NAMALWA (cell line): ENCODE results near the gene CAMSAP1.

Experiments used
- DNase-seq: peaks from one replicate; pipeline ENCODE4 v3.0.0-alpha.2; 2015; ENCODE audit warnings: low spot score

The CAMSAP1 gene

GRCh38 chr9:135939351-135940265 lies 32.3 kb upstream of the CAMSAP1 start:
- DNase-seq: no peak

GRCh38 chr9:135937521-135938489 lies 30.5 kb upstream of the CAMSAP1 start:
- no peak for DNase-seq

DNA sequence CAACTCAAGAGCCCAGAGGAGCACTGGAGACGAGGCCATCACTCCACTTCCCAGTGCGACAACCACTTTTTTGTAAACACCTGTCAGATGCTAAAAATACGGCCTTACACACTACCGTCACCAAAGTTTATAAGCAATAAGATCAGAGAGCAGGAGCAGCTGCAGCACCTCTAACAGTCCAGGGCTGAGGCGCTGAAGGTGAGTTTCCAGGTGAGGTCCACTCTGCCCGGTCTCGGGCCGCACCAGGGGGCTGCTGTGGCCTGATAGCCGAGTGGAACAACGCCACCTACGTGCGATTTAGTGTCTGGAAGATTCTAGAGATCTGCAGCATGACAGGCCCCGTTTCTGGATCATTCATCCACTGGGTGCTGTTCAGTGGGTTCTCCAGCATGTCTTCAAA lies 25.8 kb upstream of the CAMSAP1 start:
- DNase-seq: no peak

DNA sequence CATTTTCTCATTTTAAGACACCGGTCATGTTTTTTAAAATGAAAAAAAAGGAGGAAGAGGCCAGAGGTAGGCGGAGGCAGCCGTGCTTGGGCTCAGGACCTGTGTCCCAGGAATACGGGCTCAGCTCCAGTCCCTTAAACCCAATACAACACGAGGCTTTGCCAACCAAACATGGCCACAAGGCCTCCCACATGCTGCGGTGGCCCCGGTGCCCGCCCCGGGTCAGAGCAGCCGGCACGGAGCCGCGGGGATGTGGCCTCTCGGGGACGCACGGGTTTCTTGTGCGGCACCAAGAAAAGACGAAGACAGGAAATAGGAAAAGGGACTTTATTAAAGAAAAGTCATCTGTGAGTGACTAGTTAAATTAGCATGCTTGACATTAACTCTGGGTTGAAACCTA lies 25.3 kb upstream of the CAMSAP1 start:
- no peak for DNase-seq

DNA sequence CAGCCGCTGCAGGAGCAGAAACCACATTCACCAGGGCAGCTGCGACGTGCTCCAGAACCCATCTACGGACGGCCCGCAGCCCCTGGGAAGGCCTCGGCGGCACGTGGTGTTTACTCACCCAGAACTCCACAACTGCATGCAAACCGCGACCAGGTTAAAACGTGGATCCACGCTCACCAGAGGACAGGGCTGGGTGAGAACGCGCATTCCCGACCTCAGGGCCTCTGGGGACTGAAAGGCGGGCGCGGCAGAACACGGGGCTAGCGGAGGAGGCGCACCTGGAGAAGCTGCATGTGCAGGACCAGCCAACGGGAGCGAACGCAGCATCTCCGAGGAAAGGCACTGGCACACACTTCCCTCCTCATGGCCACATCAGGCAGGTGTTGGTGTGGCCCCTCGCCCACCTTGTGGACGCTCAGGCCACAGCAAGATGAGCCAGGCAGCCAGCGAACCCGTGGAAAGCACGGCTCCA lies 24.0 kb upstream of the CAMSAP1 start:
- DNase-seq: no peak

- DNase-seq: no peak
Observed at GRCh38 chr9:135930446-135931345, 23.4 kb upstream of the CAMSAP1 start.

GRCh38 chr9:135929656-135930445 lies 22.5 kb upstream of the CAMSAP1 start:
- DNase-seq: no peak

- DNase-seq: no peak
Observed at GRCh38 chr9:135928731-135929655, 21.6 kb upstream of the CAMSAP1 start.

DNA sequence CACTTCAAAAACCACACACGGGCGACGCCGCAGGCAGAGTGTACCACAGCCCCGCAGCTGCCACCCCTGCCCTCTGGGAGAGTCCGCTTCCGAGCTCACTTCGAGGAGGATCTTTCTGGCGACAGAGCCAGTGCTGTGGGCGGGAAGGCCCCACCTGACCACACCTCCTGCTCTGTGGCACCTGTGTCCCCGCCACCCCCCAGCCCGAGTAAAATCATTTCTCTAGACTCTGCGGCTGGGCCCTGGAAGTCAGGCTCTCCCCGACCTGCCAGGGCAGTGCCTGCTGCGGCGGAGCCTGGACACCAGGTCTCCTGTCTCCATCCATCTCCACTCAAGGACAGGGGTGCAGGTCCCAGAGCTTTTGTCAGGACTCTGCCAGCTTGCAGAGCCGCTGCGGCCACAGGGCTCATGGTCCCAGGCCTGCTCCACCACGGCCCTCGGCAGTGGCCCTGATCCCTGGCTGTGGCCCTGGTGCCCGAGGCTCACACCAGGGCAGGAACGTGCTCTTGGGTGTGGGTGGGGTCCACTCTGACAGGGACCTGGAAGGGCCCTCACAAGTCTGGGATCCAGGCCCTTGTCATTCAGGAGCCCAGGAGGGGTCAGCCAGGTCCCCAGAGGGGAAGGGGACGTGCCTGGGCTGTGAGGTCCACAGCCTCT lies 20.9 kb upstream of the CAMSAP1 start:
- DNase-seq: no peak

GRCh38 chr9:135927195-135928013 lies 20.1 kb upstream of the CAMSAP1 start:
- DNase-seq: no peak

- no peak for DNase-seq
Observed at GRCh38 chr9:135926402-135927194, 19.3 kb upstream of the CAMSAP1 start.

GRCh38 chr9:135925496-135926133 lies 18.3 kb upstream of the CAMSAP1 start:
- DNase-seq: no peak

DNA sequence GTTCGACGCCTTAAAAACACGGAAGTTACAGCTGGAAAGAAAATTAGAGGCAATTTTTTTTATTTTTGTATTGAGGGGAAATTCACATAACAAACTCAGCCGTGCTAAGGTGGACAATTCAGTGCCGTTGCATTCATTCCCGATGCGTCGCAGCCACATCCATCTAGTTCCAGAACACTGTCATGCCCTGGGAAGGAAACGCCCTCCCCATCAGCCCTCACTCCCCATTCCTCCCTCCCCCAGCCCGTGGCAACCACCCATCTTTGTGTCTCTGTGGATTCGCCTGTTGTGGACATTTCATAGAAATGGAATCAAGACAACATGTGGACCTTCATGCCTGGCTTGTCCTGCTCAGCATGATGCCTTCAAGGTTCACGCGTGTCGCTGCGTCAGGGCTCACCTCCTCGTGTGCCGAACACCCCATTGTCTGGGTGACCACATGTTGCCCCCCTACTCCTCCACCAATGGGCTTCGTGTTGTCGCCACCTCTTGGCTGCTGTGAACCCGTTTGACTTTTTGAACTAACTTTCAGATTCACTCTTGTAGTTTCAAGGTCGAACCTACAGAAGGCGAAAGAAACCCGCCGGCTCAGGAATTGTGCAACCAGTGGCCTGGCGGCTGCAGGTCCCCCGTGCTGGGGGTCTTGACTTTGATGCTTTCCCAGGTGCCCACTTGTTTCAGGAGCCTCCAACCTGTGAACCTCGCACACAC lies 17.4 kb upstream of the CAMSAP1 start:
- peak; percentile 18 for DNase-seq

- DNase-seq: no peak
Observed at GRCh38 chr9:135923508-135923907, 16.2 kb upstream of the CAMSAP1 start.

- DNase-seq: no peak
Observed at GRCh38 chr9:135921749-135922310, 14.5 kb upstream of the CAMSAP1 start.
